HepG2 (cell line): ENCODE measurements around the gene PLCB1. TPM values are rescaled to one million over a fixed set of nuclear protein-coding genes. Genes with fewer than 3 reads are reported as not detected.

Source experiments
- ATAC-seq: fragments of 200-7000 bp; cut with Tn5 transposase; 3 replicates; pipeline ENCODE4 v1.9.1; 2020; ENCODE audit warnings: mild to moderate bottlenecking, moderate library complexity
- BruUV-seq: library from RNA; stranded (reverse); fragments of 400-500 nt; replicated peaks from 2 replicates; lab custom pipeline; 2021; lab: Mats Ljungman, UMichigan
- CTCF ChIA-PET: fragments of 300-600 bp; formaldehyde crosslinking; extraction: SDS; loops from one replicate; lab custom pipeline; 2021; ENCODE audit warnings: low total read pairs, inconsistent platforms, low intra/inter-chr PET ratio; lab: Yijun Ruan, JAX
- POLR2A ChIA-PET: fragments of 350-600 bp; sonication (Branson Sonifier 250); formaldehyde crosslinking; loops from one replicate; lab custom pipeline; 2020; ENCODE audit warnings: antibody characterized with exemption, inconsistent platforms; lab: Yijun Ruan, JAX
- DNase-seq: peaks from one replicate; pipeline ENCODE4 v3.0.0-alpha.2; 2015; ENCODE audit warnings: low spot score
- FAIRE-seq: peaks from 3 replicates; lab custom pipeline; 2011; peaks lifted over from hg19 to GRCh38; lab: Jason Lieb, UNC
- H2AFZ ChIP-seq: one replicate; pipeline ENCODE4 v1.6.1; 2011; ENCODE audit warnings: low read length, inconsistent platforms
- H3K27ac ChIP-seq: fragments of 300-600 bp; 3 replicates; pipeline ENCODE4 v1.8.0; 2011; ENCODE audit warnings: mixed run types, mild to moderate bottlenecking, mixed read lengths, low read length, inconsistent platforms; ENCODE audit not compliant: insufficient read depth; ENCODE audit errors: extremely low read length
- H3K27me3 ChIP-seq, 2 experiments: fragments of 200-600 bp in 1 of 2; 2 replicates in 1 of 2; 3 replicates in 1 of 2; pipeline versions ENCODE4 v1.6.0 to v1.8.0; 2011; ENCODE audit warnings: low read length in 2 of 2, mild to moderate bottlenecking in 2 of 2, moderate library complexity in 2 of 2, inconsistent platforms in 1 of 2; ENCODE audit not compliant: insufficient read depth in 2 of 2, control insufficient read depth in 1 of 2
- H3K36me3 ChIP-seq, 2 experiments: fragments of 200-600 bp in 1 of 2; replicated peaks in 1 of 2; 2 replicates in 1 of 2; 3 replicates in 1 of 2; pipeline versions ENCODE4 v1.5.1 to v1.8.0; 2011; ENCODE audit warnings: low read length in 2 of 2, inconsistent platforms in 1 of 2; ENCODE audit not compliant: insufficient read depth in 2 of 2, control insufficient read depth in 1 of 2
- H3K4me1 ChIP-seq: 2 replicates; pipeline ENCODE4 v1.5.1; 2012; ENCODE audit warnings: low read length, inconsistent platforms; ENCODE audit not compliant: insufficient read depth
- H3K4me2 ChIP-seq: 2 replicates; pipeline ENCODE4 v1.6.0; 2011; ENCODE audit warnings: low read depth, low read length, inconsistent platforms
- H3K4me3 ChIP-seq, 3 experiments: fragments of 200-600 bp in 1 of 3; sonication (generic), shearing (Covaris generic) in 1 of 3; replicated peaks in 1 of 3; 2 replicates each; pipeline ENCODE4 v1.5.1; 2011 to 2016; ENCODE audit warnings: low read length in 3 of 3, inconsistent platforms in 2 of 3, low read depth in 2 of 3, mild to moderate bottlenecking in 2 of 3, control low read depth in 1 of 3, mixed read lengths in 1 of 3; ENCODE audit not compliant: insufficient read depth in 1 of 3
- H3K79me2 ChIP-seq: one replicate; pipeline ENCODE4 v1.6.1; 2011; ENCODE audit warnings: low read length, inconsistent platforms; ENCODE audit not compliant: insufficient read depth
- H3K9ac ChIP-seq: 2 replicates; pipeline ENCODE4 v1.6.0; 2011; ENCODE audit warnings: mild to moderate bottlenecking, low read depth, low read length, inconsistent platforms; ENCODE audit not compliant: insufficient read depth
- H3K9me3 ChIP-seq: 2 replicates; pipeline ENCODE4 v1.5.1; 2012; ENCODE audit warnings: mild to moderate bottlenecking, low read length
- H4K20me1 ChIP-seq: 2 replicates; pipeline ENCODE4 v1.6.0; 2011; ENCODE audit warnings: inconsistent platforms, mild to moderate bottlenecking, low read length, moderate library complexity; ENCODE audit not compliant: insufficient read depth
- CCAR2 ChIP-seq: fragments of 200-400 bp; formaldehyde crosslinking; optimal IDR thresholded peaks from 2 replicates; pipeline ENCODE3; 2018; ENCODE audit warnings: low read depth, mild to moderate bottlenecking, low read length, moderate library complexity
- CHD2 ChIP-seq: IDR thresholded peaks from 2 replicates; pipeline ENCODE4 v1.6.1; 2011; ENCODE audit warnings: low read depth, low read length, improper control_type of control experiment
- TOPORS ChIP-seq: sonication (generic); formaldehyde crosslinking; IDR thresholded peaks from 2 replicates; pipeline ENCODE4 v1.8.0; 2023; ENCODE audit warnings: mild to moderate bottlenecking, missing genetic modification reagents
- WGBS: methylation state at CpG from one replicate; pipeline ENCODE4 v1.1.6; 2017; ENCODE audit warnings: low lambda C conversion rate; 5-methylcytosine and 5-hydroxymethylcytosine counted together
- in situ Hi-C: cut with HindIII; loops from 2 replicates; pipeline ENCODE4 v1.10.0; 2017; ENCODE audit warnings: low pct_unique_long_range_greater_than_20kb; ENCODE audit not compliant: extremely low pct_ligation_motif_present
- intact Hi-C: fragments of 100-400 bp; cut with micrococcal nuclease; formaldehyde crosslinking; loops from one replicate; pipeline ENCODE4 v1.10.0; 2022; ENCODE audit not compliant: unreplicated experiment
- polyA plus RNA-seq, 8 experiments: library from polyadenylated mRNA; depleted of rRNA in 3 of 8; stranded (reverse) in 7 of 8; unstranded in 1 of 8; fragments of >200 nt; fragmentation: Illumina TruSeq in 4 of 8; extraction: Trizol in 4 of 8; gene quantifications; 2 replicates each; pipeline versions ENCODE4 v1.2.1 to v1.2.3, GENCODE V29; 2011 to 2016; ENCODE audit warnings: low read depth in 4 of 8, missing spikeins in 1 of 8, mixed read lengths in 1 of 8; ENCODE audit not compliant: insufficient read depth in 1 of 8
- total RNA-seq, 5 experiments: library from RNA; depleted of rRNA; stranded (reverse); fragments of >200 nt; fragmentation: Illumina TruSeq; extraction: Trizol; gene quantifications; 2 replicates each; pipeline ENCODE4 v1.2.3, GENCODE V29; 2016; ENCODE audit warnings: low read depth in 1 of 5
- TF ChIP-seq, protein P1 (sequence below): sonication (generic); formaldehyde crosslinking; IDR thresholded peaks from 2 replicates; pipeline ENCODE4 v1.8.0; 2022; ENCODE audit warnings: mild to moderate bottlenecking, missing genetic modification reagents; ENCODE audit not compliant: insufficient replicate concordance
- TF ChIP-seq, protein P2 (sequence below): sonication (generic); formaldehyde crosslinking; IDR thresholded peaks from 2 replicates; pipeline ENCODE4 v1.5.0; 2020; ENCODE audit warnings: missing genetic modification reagents, mild to moderate bottlenecking, borderline replicate concordance

The PLCB1 gene
- total and polyA plus RNA-seq, 2 of the 13 experiments (the other 11 are each of a cell fraction or from before 2014, with no cell fraction given) = 42.4 to 55.9 TPM

DNA sequence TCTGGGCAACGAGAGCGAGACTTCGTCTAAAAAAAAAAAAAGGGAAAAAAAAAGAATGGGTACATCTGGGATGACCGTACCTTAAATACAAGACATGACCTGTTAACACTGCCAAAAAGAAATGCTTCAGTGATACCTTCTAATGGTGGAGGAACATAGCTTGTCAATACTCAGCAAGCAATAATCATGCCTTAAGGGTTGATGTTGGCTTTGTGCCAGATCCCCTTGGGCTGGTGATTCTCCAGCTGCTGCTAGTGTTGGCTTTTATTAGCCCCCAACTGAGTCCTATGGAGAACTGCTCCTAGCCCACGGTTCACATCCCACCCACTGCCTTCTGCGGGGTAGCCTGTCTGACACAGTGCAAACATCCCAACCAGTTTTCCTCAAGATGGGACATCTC is 134.9 kb downstream of the PLCB1 start:
- Histone ChIP-seq H3K27ac (no peak overlapping the region), H3K9me3 (no peaks in the 10 kb centered on the region), H3K79me2 (no peaks in the 10 kb centered on the region), H3K36me3 (peaks cover 0 to 1% of the 10 kb centered on the region in 2 experiments; a peak in 1 of 5 replicates), H3K27me3 (no peaks in the 10 kb centered on the region), H3K4me3 (no peak overlapping the region), H4K20me1 (no peaks in the 10 kb centered on the region; the same call in 1 of the 2 replicates), H3K4me1 (no peaks in the 10 kb centered on the region), H3K4me2 (no peak overlapping the region), H2AFZ (no peak overlapping the region), H3K9ac (no peak overlapping the region)
- intact Hi-C loops (no loop called here), in situ Hi-C loops (no loop called here)
- DNase-seq (no peak), ATAC-seq (no peak; the same call in 2 of the 3 replicates), FAIRE-seq (no peak)
- WGBS = 98% methylated on average over 6 of the region's 6 CpGs
- ChIA-PET POLR2A (no interaction called here), CTCF (no interaction called here)
- no TSS peak for BruUV-seq
- TF ChIP-seq, protein P1, sequence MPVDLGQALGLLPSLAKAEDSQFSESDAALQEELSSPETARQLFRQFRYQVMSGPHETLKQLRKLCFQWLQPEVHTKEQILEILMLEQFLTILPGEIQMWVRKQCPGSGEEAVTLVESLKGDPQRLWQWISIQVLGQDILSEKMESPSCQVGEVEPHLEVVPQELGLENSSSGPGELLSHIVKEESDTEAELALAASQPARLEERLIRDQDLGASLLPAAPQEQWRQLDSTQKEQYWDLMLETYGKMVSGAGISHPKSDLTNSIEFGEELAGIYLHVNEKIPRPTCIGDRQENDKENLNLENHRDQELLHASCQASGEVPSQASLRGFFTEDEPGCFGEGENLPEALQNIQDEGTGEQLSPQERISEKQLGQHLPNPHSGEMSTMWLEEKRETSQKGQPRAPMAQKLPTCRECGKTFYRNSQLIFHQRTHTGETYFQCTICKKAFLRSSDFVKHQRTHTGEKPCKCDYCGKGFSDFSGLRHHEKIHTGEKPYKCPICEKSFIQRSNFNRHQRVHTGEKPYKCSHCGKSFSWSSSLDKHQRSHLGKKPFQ (CRISPR knock-in tag) = no peak
- no peak for TF ChIP-seq CCAR2

DNA sequence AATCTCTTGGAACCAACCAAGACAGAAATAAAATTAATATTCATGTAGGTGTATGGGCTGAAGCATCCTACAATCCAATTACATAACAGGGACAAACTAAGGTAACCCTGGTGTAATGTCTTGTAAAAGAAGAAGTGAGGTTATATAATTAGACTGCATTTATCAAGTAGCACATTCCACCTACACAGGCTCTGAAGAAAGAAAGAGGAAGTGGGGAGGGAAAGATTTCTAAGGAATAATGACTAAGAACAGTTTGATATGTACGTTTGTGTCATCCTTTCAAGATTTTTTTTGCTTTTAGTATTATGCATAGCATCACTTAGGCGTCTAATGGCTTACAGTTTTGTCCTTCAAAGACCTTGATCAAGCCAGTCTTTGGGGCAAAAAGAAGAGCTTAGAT is 139.7 kb downstream of the PLCB1 start:
- ChIA-PET CTCF (no interaction called here), POLR2A (no interaction called here)
- H3K4me2 ChIP-seq = no peak overlapping the region
- ATAC-seq = no peak
- H3K27me3 ChIP-seq = no peaks in the 10 kb centered on the region
- BruUV-seq = no TSS peak
- no peak overlapping the region for H2AFZ ChIP-seq
- no peak overlapping the region for H3K9ac ChIP-seq
- no peaks in the 10 kb centered on the region for H3K9me3 ChIP-seq
- H3K79me2 ChIP-seq = peaks cover 5% of the 10 kb centered on the region
- in situ Hi-C loops = no loop called here
- no peaks in the 10 kb centered on the region for H3K4me1 ChIP-seq
- FAIRE-seq = no peak
- intact Hi-C loops = loop anchor here (2.0 kb wide), 1 partner anchor 15 kb away; no protein-coding TSS in a partner anchor
- H4K20me1 ChIP-seq = no peaks in the 10 kb centered on the region; the same call in 1 of the 2 replicates
- no peak for DNase-seq
- TF ChIP-seq CHD2 = no peak
- TF ChIP-seq, protein P2, sequence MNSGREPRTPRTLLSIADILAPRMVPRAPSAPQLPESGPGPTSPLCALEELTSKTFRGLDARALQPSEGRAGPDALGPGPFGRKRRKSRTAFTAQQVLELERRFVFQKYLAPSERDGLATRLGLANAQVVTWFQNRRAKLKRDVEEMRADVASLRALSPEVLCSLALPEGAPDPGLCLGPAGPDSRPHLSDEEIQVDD (CRISPR knock-in tag) = no peak
- no peak for TF ChIP-seq TOPORS (CRISPR knock-in tag)
- no peak overlapping the region for H3K27ac ChIP-seq
- WGBS = 96% methylated on average over 2 of the region's 2 CpGs
- H3K36me3 ChIP-seq = peaks cover 0 to 1% of the 10 kb centered on the region in 2 experiments; a peak in 1 of 5 replicates
- no peak overlapping the region for H3K4me3 ChIP-seq
